Activated CD4-positive, alpha-beta T cell treated with anti-CD3 and anti-CD28 coated beads for 36 hours (primary cell): ENCODE data around the gene RELT. TPM values are rescaled to one million over a fixed set of nuclear protein-coding genes. Genes with fewer than 3 reads are reported as not detected.

Experiments used
- ATAC-seq: fragments of 200-7000 bp; cut with Tn5 transposase; one replicate; pipeline ENCODE4 v1.10.0; 2021; ENCODE audit warnings: mild to moderate bottlenecking, moderate library complexity
- CTCF ChIA-PET: fragments of 350-600 bp; sonication (Branson Sonifier 250); formaldehyde crosslinking; loops from one replicate; lab custom pipeline; 2021; ENCODE audit warnings: antibody characterized with exemption; lab: Charles Lee
- POLR2A ChIA-PET: fragments of 350-600 bp; sonication (Branson Sonifier 250); formaldehyde crosslinking; loops from one replicate; lab custom pipeline; 2021; ENCODE audit warnings: antibody characterized with exemption, inconsistent platforms; lab: Charles Lee
- DNase-seq: peaks from one replicate; pipeline ENCODE4 v3.0.0-alpha.2; 2020
- H3K27ac Mint-ChIP-seq: one replicate; pipeline ENCODE4 v1.8.0; 2021; ENCODE audit warnings: mixed read lengths
- H3K27me3 Mint-ChIP-seq: one replicate; pipeline ENCODE4 v1.8.0; 2021; ENCODE audit warnings: mixed read lengths
- H3K36me3 Mint-ChIP-seq: one replicate; pipeline ENCODE4 v1.8.0; 2021; ENCODE audit warnings: low read depth, mixed read lengths
- H3K4me1 Mint-ChIP-seq: one replicate; pipeline ENCODE4 v1.8.0; 2021; ENCODE audit warnings: mixed read lengths
- H3K4me3 Mint-ChIP-seq: one replicate; pipeline ENCODE4 v1.8.0; 2021; ENCODE audit warnings: mild to moderate bottlenecking, moderate library complexity, mixed read lengths
- H3K9me3 Mint-ChIP-seq: one replicate; pipeline ENCODE4 v1.8.0; 2021; ENCODE audit warnings: low read depth, mixed read lengths
- intact Hi-C, 2 experiments: fragments of 100-400 bp; cut with DNase I in 1 of 2; cut with micrococcal nuclease in 1 of 2; formaldehyde crosslinking; loops; one replicate each; pipeline versions ENCODE4 v1.14.2 to v1.15.1; 2022 to 2024; cut with DNase I, micrococcal nuclease
- total RNA-seq, 2 experiments: library from RNA; stranded (reverse); gene quantifications; one replicate each; pipeline ENCODE4 v1.2.3, GENCODE V29; 2021

RELT gene
- total RNA-seq, 2 experiments from 2014 or later = 18.5 to 21.3 TPM

- H3K27ac Mint-ChIP-seq = no peak overlapping the region
Measured at GRCh38 chr11:73348838-73349237, 27.4 kb upstream of the RELT start.

GRCh38 chr11:73349633-73350032 lies 26.6 kb upstream of the RELT start:
- DNase-seq (no peak), ATAC-seq (no peak)
- intact Hi-C loops = no loop called here
- H3K9me3 Mint-ChIP-seq = no peaks in the 10 kb centered on the region
- CTCF ChIA-PET = interaction anchor here (0.7 to 6.5 kb wide), 6 partner anchors 11 to 312 kb away, joined by 3 to 75 read pairs (median 26); no protein-coding TSS in a partner anchor
- H3K4me3 Mint-ChIP-seq = no peak overlapping the region
- no peak overlapping the region for H3K27ac Mint-ChIP-seq
- no peaks in the 10 kb centered on the region for H3K36me3 Mint-ChIP-seq
- no peaks in the 10 kb centered on the region for H3K27me3 Mint-ChIP-seq
- H3K4me1 Mint-ChIP-seq = peaks cover 2% of the 10 kb centered on the region
- POLR2A ChIA-PET = no interaction called here

More at GRCh38 chr11:73348838-73349237, 27.4 kb upstream of the RELT start:
- H3K36me3 Mint-ChIP-seq = no peaks in the 10 kb centered on the region
- ChIA-PET CTCF (interaction anchor here (0.7 to 6.5 kb wide), 6 partner anchors 12 to 313 kb away, joined by 3 to 75 read pairs (median 26); no protein-coding TSS in a partner anchor), POLR2A (interaction anchor here (0.6 kb wide), 1 partner anchor 314 kb away, joined by 3 read pairs; no protein-coding TSS in a partner anchor)
- no peak for DNase-seq
- H3K4me3 Mint-ChIP-seq = no peak overlapping the region
- intact Hi-C loops = no loop called here
- no peaks in the 10 kb centered on the region for H3K9me3 Mint-ChIP-seq
- no peaks in the 10 kb centered on the region for H3K27me3 Mint-ChIP-seq
- H3K4me1 Mint-ChIP-seq = peaks cover 2% of the 10 kb centered on the region
- no peak for ATAC-seq

GRCh38 chr11:73350908-73351636 lies 25.1 kb upstream of the RELT start:
- H3K9me3 Mint-ChIP-seq = no peaks in the 10 kb centered on the region
- peaks cover 2% of the 10 kb centered on the region for H3K4me1 Mint-ChIP-seq
- H3K27ac Mint-ChIP-seq = no peak overlapping the region
- peak; percentile 85 for ATAC-seq
- H3K36me3 Mint-ChIP-seq = no peaks in the 10 kb centered on the region
- DNase-seq = peak; percentile 75
- no peak overlapping the region for H3K4me3 Mint-ChIP-seq
- ChIA-PET CTCF (interaction anchor here (0.5 to 6.5 kb wide), 53 partner anchors 9 to 1226 kb away, joined by 3 to 75 read pairs (median 5); partner anchors contain the start of genes ARHGEF17, FAM168A, PLEKHB1 and RELT), POLR2A (interaction anchor here (0.6 kb wide), 1 partner anchor 399 kb away, joined by 3 read pairs; no protein-coding TSS in a partner anchor)
- intact Hi-C loops = loop anchor here (1.0 kb wide), 3 partner anchors 25 to 310 kb away; partner anchors contain the start of gene RELT (in 1 of the 2)
- no peaks in the 10 kb centered on the region for H3K27me3 Mint-ChIP-seq

GRCh38 chr11:73353422-73353821 lies 22.8 kb upstream of the RELT start:
- Mint-ChIP-seq H3K27me3 (no peaks in the 10 kb centered on the region), H3K4me1 (peaks cover 2% of the 10 kb centered on the region), H3K36me3 (no peaks in the 10 kb centered on the region), H3K27ac (no peak overlapping the region), H3K9me3 (no peaks in the 10 kb centered on the region), H3K4me3 (no peak overlapping the region)
- intact Hi-C loops = no loop called here
- DNase-seq = no peak
- ATAC-seq = peak; percentile 38
- ChIA-PET POLR2A (no interaction called here), CTCF (interaction anchor here (0.6 to 6.5 kb wide), 3 partner anchors 40 to 308 kb away, joined by 4 to 75 read pairs (median 52); no protein-coding TSS in a partner anchor)

GRCh38 chr11:73355109-73355508 lies 21.1 kb upstream of the RELT start:
- H3K36me3 Mint-ChIP-seq = no peaks in the 10 kb centered on the region
- no peak overlapping the region for H3K27ac Mint-ChIP-seq
- DNase-seq = no peak
- ChIA-PET CTCF (interaction anchor here (1.0 to 1.3 kb wide), 2 partner anchors 20 to 39 kb away, joined by 3 to 4 read pairs; no protein-coding TSS in a partner anchor), POLR2A (no interaction called here)
- no peaks in the 10 kb centered on the region for H3K9me3 Mint-ChIP-seq
- H3K27me3 Mint-ChIP-seq = no peaks in the 10 kb centered on the region
- intact Hi-C loops = no loop called here
- H3K4me3 Mint-ChIP-seq = no peak overlapping the region
- ATAC-seq = no peak
- H3K4me1 Mint-ChIP-seq = peaks cover 2% of the 10 kb centered on the region

GRCh38 chr11:73356979-73357860 lies 19.0 kb upstream of the RELT start:
- Mint-ChIP-seq H3K4me1 (no peaks in the 10 kb centered on the region), H3K4me3 (no peak overlapping the region), H3K27ac (no peak overlapping the region), H3K9me3 (no peaks in the 10 kb centered on the region), H3K27me3 (no peaks in the 10 kb centered on the region), H3K36me3 (no peaks in the 10 kb centered on the region)
- no peak for DNase-seq
- POLR2A ChIA-PET = no interaction called here
- CTCF ChIA-PET = interaction anchor here (0.7 to 1.5 kb wide), 4 partner anchors 37 to 269 kb away, joined by 3 to 8 read pairs (median 4); no protein-coding TSS in a partner anchor
- ATAC-seq = no peak
- intact Hi-C loops = no loop called here

GRCh38 chr11:73358071-73358470 lies 18.1 kb upstream of the RELT start:
- Mint-ChIP-seq H3K9me3 (no peaks in the 10 kb centered on the region), H3K36me3 (no peaks in the 10 kb centered on the region), H3K27ac (no peak overlapping the region), H3K4me3 (no peak overlapping the region), H3K4me1 (no peaks in the 10 kb centered on the region), H3K27me3 (no peaks in the 10 kb centered on the region)
- ATAC-seq (no peak), DNase-seq (no peak)
- intact Hi-C loops = no loop called here
- CTCF ChIA-PET = interaction anchor here (1.0 to 1.5 kb wide), 3 partner anchors 36 to 268 kb away, joined by 3 to 8 read pairs (median 4); no protein-coding TSS in a partner anchor
- POLR2A ChIA-PET = interaction anchor here (0.6 kb wide), 1 partner anchor 252 kb away, joined by 4 read pairs; no protein-coding TSS in a partner anchor

GRCh38 chr11:73359341-73359740 lies 16.9 kb upstream of the RELT start:
- Mint-ChIP-seq H3K27ac (no peak overlapping the region), H3K27me3 (no peaks in the 10 kb centered on the region), H3K36me3 (no peaks in the 10 kb centered on the region), H3K4me3 (no peak overlapping the region), H3K9me3 (no peaks in the 10 kb centered on the region), H3K4me1 (no peaks in the 10 kb centered on the region)
- DNase-seq = no peak
- intact Hi-C loops = no loop called here
- ATAC-seq = no peak
- ChIA-PET POLR2A (no interaction called here), CTCF (interaction anchor here (0.6 to 2.4 kb wide), 6 partner anchors 9 to 80 kb away, joined by 3 to 30 read pairs (median 4); no protein-coding TSS in a partner anchor)

GRCh38 chr11:73359930-73360742 lies 16.1 kb upstream of the RELT start:
- POLR2A ChIA-PET = no interaction called here
- CTCF ChIA-PET = interaction anchor here (0.5 to 2.4 kb wide), 11 partner anchors 10 to 65 kb away, joined by 3 to 30 read pairs (median 3); no protein-coding TSS in a partner anchor
- H3K4me3 Mint-ChIP-seq = no peak overlapping the region
- no peaks in the 10 kb centered on the region for H3K4me1 Mint-ChIP-seq
- intact Hi-C loops = no loop called here
- ATAC-seq (peak; percentile 52), DNase-seq (peak; percentile 64)
- no peaks in the 10 kb centered on the region for H3K36me3 Mint-ChIP-seq
- no peaks in the 10 kb centered on the region for H3K9me3 Mint-ChIP-seq
- no peak overlapping the region for H3K27ac Mint-ChIP-seq
- no peaks in the 10 kb centered on the region for H3K27me3 Mint-ChIP-seq

- H3K27me3 Mint-ChIP-seq = no peaks in the 10 kb centered on the region
- no peak for ATAC-seq
- H3K9me3 Mint-ChIP-seq = no peaks in the 10 kb centered on the region
- no peaks in the 10 kb centered on the region for H3K36me3 Mint-ChIP-seq
- no peak for DNase-seq
- ChIA-PET POLR2A (no interaction called here), CTCF (interaction anchor here (0.5 to 2.4 kb wide), 10 partner anchors 11 to 64 kb away, joined by 3 to 30 read pairs (median 4); no protein-coding TSS in a partner anchor)
- no peak overlapping the region for H3K27ac Mint-ChIP-seq
- intact Hi-C loops = no loop called here
- H3K4me3 Mint-ChIP-seq = no peak overlapping the region
- H3K4me1 Mint-ChIP-seq = peaks cover 2% of the 10 kb centered on the region
Measured at GRCh38 chr11:73360743-73361369, 15.3 kb upstream of the RELT start.
